DND-41 (cell line): ENCODE results near the gene IVL.

Experiments used
- CTCF ChIP-seq: IDR thresholded peaks from 2 replicates; pipeline ENCODE4 v1.5.1; 2012; ENCODE audit warnings: borderline replicate concordance, low read length, moderate library complexity, mild to moderate bottlenecking; ENCODE audit not compliant: poor library complexity, severe bottlenecking; ENCODE audit errors: extremely low read depth
- EZH2 ChIP-seq: IDR thresholded peaks from 3 replicates; pipeline ENCODE4 v1.6.1; 2012; ENCODE audit warnings: borderline replicate concordance, low read depth, mild to moderate bottlenecking, moderate library complexity, low read length, inconsistent platforms; ENCODE audit not compliant: severe bottlenecking

DNA sequence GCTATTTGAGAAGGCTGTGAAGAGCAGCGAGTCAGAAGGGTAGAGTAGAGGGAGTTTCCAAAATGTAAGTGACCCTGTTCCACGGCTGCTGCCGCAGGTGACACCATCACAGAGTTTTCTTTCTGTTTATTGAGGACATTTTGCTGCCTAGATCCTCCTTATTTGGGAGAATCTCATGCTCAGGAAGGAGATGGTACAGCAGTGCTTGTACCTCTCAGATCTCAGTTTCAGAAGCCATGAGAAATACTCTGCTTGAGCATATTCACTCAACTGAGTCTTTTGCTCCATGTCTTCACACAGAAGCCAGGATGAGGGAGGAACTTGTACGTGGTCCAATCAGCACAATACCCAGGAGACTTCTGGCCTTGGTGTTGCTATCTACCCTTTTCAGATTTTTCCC, 47.0 kb upstream of the IVL start:
- no peak for TF ChIP-seq CTCF
- no peak for TF ChIP-seq EZH2
